Measurements from ENCODE around the gene RNF8.
"Not testable (repeated sequence)": the region's sequence is repeated elsewhere in the genome, so short reads cannot be mapped to it uniquely, and the experiment has no call there.

GRCh38 chr6:37330345-37330744 is 23.4 kb upstream of the RNF8 start:
- TF ChIP-seq CTCF, POLR2A (IDR thresholded peaks at IDR 0.05): not testable (repeated sequence)
